Hepatocyte (in vitro differentiated cells): ENCODE measurements around the gene CCL11.

Experiments
- CTCF ChIP-seq: fragments of 200-600 bp; sonication (generic); IDR thresholded peaks from 2 replicates; pipeline ENCODE4 v1.5.1; 2016; ENCODE audit warnings: antibody characterized with exemption, mild to moderate bottlenecking; ENCODE audit not compliant: poor library complexity
- EZH2 ChIP-seq: fragments of 200-600 bp; sonication (generic); IDR thresholded peaks from 2 replicates; pipeline ENCODE4 v1.6.1; 2016; ENCODE audit warnings: antibody characterized with exemption, mild to moderate bottlenecking, borderline replicate concordance

- TF ChIP-seq EZH2 = no peak
- no peak for TF ChIP-seq CTCF
Measured at GRCh38 chr17:34283571-34283970, 2.0 kb upstream of the CCL11 start.
